Measurements from ENCODE around the gene DDI2. TPM values are rescaled to one million over a fixed set of nuclear protein-coding genes. Genes with fewer than 3 reads are reported as not detected.
"Not testable (repeated sequence)": the region's sequence is repeated elsewhere in the genome, so short reads cannot be mapped to it uniquely, and the experiment has no call there.

DDI2 gene
- total RNA-seq, 4 donors from 2014 or later, result 21.9 to 79.0 (median 38.6) TPM

- Histone ChIP-seq H3K27ac (no peak overlapping the region), H3K9me3 (no peaks in the 10 kb centered on the region), H3K4me1 (no peaks in the 10 kb centered on the region), H3K36me3 (no peaks in the 10 kb centered on the region), H3K27me3 (no peaks in the 10 kb centered on the region), H3K4me3 (replicated peaks in 1 of 3) (no peak overlapping the region)
- no peak for DNase-seq
- 86% methylated on average over 5 of the region's 5 CpGs for WGBS, 2 donors
- TF ChIP-seq CTCF (IDR thresholded peaks at IDR 0.05), result no peak
- TF ChIP-seq POLR2A (IDR thresholded peaks at IDR 0.05), result no peak
- intact Hi-C loops (cut with DNase I), result loop anchor here (5.0 kb wide), 1 partner anchor 146 kb away; the partner anchor contains the start of gene TMEM82
Measured at GRCh38 chr1:15595809-15596617, 21.2 kb upstream of the DDI2 start.

GRCh38 chr1:15598436-15598835 lies 18.8 kb upstream of the DDI2 start:
- no peak overlapping the region for H3K4me3 ChIP-seq (replicated peaks in 1 of 3)
- H3K9me3 ChIP-seq, result no peaks in the 10 kb centered on the region
- intact Hi-C loops (cut with DNase I), result loop anchor here (5.0 kb wide), 1 partner anchor 144 kb away; the partner anchor contains the start of gene TMEM82
- H3K27me3 ChIP-seq, result no peaks in the 10 kb centered on the region
- peaks cover 6 to 7% of the 10 kb centered on the region in 2 donors for H3K4me1 ChIP-seq
- TF ChIP-seq CTCF (IDR thresholded peaks at IDR 0.05), result no peak
- TF ChIP-seq POLR2A (IDR thresholded peaks at IDR 0.05), result no peak
- no peak for DNase-seq
- 61 to 77% methylated on average over 2 of the region's 2 CpGs for WGBS, 2 donors
- no peaks in the 10 kb centered on the region for H3K36me3 ChIP-seq
- H3K27ac ChIP-seq, result no peak overlapping the region

- intact Hi-C loops (cut with DNase I), result no loop called here
- Histone ChIP-seq H3K27ac (peak overlapping the region; percentile 72 to 88 (median 73)), H3K9me3 (no peaks in the 10 kb centered on the region), H3K27me3 (no peaks in the 10 kb centered on the region), H3K36me3 (no peaks in the 10 kb centered on the region), H3K4me3 (replicated peaks in 1 of 3) (peak overlapping the region; percentile 10 to 79 (median 24)), H3K4me1 (peaks cover 11 to 12% of the 10 kb centered on the region in 2 donors)
- peak; percentile 99 for DNase-seq
- 3% methylated on average over 19 to 27 of the region's 56 CpGs for WGBS, 2 donors
- TF ChIP-seq POLR2A (IDR thresholded peaks at IDR 0.05) (peak; percentile 36 to 89), CTCF (IDR thresholded peaks at IDR 0.05) (no peak)
Measured at GRCh38 chr1:15603050-15603965, 13.9 kb upstream of the DDI2 start.

GRCh38 chr1:15603966-15604282 lies 13.3 kb upstream of the DDI2 start:
- Histone ChIP-seq H3K4me1 (peaks cover 11 to 12% of the 10 kb centered on the region in 2 donors), H3K4me3 (replicated peaks in 1 of 3) (peak overlapping the region in 1 of 3 donors; percentile 79), H3K27ac (peak overlapping the region; percentile 72 to 88 (median 73))
- H3K27me3 ChIP-seq; H3K9me3 ChIP-seq; DNase-seq; H3K36me3 ChIP-seq; intact Hi-C loops (cut with DNase I): not testable (repeated sequence)
- WGBS, 2 donors, result 70 to 76% methylated on average over 13 of the region's 13 CpGs
- TF ChIP-seq CTCF (IDR thresholded peaks at IDR 0.05), result peak in 1 of 6 experiments; percentile 5

GRCh38 chr1:15604400-15604799 lies 12.9 kb upstream of the DDI2 start:
- H3K27me3 ChIP-seq; DNase-seq; H3K27ac ChIP-seq; intact Hi-C loops (cut with DNase I); H3K9me3 ChIP-seq; H3K36me3 ChIP-seq; H3K4me3 ChIP-seq (replicated peaks in 1 of 3): not testable (repeated sequence)
- peaks cover 11 to 12% of the 10 kb centered on the region in 2 donors for H3K4me1 ChIP-seq
- WGBS, 2 donors, result 94 to 97% methylated on average over 8 to 19 of the region's 21 CpGs
